Brain microvascular endothelial cell (primary cell): ENCODE measurements around the gene COX19.

Source experiments
- DNase-seq: peaks from one replicate; pipeline ENCODE4 v3.0.0-alpha.2; 2020
- H3K27ac ChIP-seq: fragments of 250-450 bp; sonication (Bioruptor Pico); 2 replicates; pipeline ENCODE4 v1.5.1; 2020; ENCODE audit warnings: mild to moderate bottlenecking, moderate library complexity
- H3K27me3 ChIP-seq: fragments of 250-450 bp; sonication (Bioruptor Pico); replicated peaks from 2 replicates; pipeline ENCODE4 v1.5.1; 2020; ENCODE audit warnings: mild to moderate bottlenecking
- H3K36me3 ChIP-seq: fragments of 250-450 bp; sonication (Bioruptor Pico); replicated peaks from 2 replicates; pipeline ENCODE4 v1.5.1; 2020; ENCODE audit warnings: mild to moderate bottlenecking
- H3K4me3 ChIP-seq: 2 replicates; pipeline ENCODE4 v1.5.1; 2011; ENCODE audit warnings: low read depth, mild to moderate bottlenecking, control low read depth, low read length, moderate library complexity
- CTCF ChIP-seq: IDR thresholded peaks from 2 replicates; pipeline ENCODE4 v1.5.1; 2011; ENCODE audit warnings: low read depth, mild to moderate bottlenecking, moderate library complexity, low read length, control low read depth, inconsistent platforms; ENCODE audit errors: missing control alignments
- in situ Hi-C: cut with HindIII; loops from 2 replicates; pipeline ENCODE4 v1.10.0; 2017; ENCODE audit warnings: low sequenced_read_pairs, low pct_ligation_motif_present

Gene COX19

DNA sequence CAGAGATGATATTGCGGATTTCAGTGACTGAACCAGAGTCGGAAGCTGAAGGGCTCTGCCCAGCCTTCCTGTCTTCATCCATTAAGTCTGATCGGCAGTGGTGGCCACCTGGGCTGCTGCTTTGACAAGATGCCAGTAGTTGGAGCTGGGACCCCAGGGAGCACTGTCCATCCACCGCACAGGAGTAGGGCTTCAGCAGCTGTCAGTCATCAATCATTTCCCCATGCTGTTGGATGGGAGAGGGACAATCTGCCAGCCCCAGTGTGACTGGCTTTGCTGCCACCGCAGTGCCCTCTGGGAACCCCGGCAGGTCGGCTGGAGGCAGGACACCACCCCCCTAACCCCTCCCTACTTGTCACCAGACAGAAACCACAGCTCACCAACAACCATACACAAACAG is 46.0 kb upstream of the COX19 start:
- TF ChIP-seq CTCF, result no peak
- Histone ChIP-seq H3K36me3 (peaks cover 8% of the 10 kb centered on the region), H3K4me3 (no peak overlapping the region), H3K27me3 (no peaks in the 10 kb centered on the region), H3K27ac (no peak overlapping the region)
- in situ Hi-C loops, result no loop called here
- no peak for DNase-seq

DNA sequence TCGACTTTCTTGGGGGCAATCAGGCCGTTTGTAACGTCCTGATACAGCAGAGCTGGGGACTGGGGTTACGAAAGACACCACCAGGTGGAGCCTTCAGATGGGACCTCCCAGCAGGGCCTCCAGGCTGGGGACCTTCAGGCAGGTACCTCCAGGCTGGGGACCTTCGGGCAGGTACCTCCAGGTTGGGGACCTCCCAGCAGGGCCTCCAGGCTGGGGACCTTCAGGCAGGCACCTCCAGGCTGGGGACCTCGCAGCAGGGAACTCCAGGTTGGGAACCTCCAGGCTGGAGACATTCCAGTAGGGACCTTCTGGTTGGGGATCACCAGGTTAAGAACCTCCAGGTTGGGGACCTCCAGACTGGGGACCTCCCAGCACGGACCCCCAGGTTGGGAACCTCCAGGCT is 45.5 kb upstream of the COX19 start:
- no peak overlapping the region for H3K27ac ChIP-seq
- no peak for DNase-seq
- TF ChIP-seq CTCF, result peak; percentile 23
- no peaks in the 10 kb centered on the region for H3K27me3 ChIP-seq
- H3K36me3 ChIP-seq, result peaks cover 8% of the 10 kb centered on the region
- in situ Hi-C loops, result no loop called here
- no peak overlapping the region for H3K4me3 ChIP-seq

DNA sequence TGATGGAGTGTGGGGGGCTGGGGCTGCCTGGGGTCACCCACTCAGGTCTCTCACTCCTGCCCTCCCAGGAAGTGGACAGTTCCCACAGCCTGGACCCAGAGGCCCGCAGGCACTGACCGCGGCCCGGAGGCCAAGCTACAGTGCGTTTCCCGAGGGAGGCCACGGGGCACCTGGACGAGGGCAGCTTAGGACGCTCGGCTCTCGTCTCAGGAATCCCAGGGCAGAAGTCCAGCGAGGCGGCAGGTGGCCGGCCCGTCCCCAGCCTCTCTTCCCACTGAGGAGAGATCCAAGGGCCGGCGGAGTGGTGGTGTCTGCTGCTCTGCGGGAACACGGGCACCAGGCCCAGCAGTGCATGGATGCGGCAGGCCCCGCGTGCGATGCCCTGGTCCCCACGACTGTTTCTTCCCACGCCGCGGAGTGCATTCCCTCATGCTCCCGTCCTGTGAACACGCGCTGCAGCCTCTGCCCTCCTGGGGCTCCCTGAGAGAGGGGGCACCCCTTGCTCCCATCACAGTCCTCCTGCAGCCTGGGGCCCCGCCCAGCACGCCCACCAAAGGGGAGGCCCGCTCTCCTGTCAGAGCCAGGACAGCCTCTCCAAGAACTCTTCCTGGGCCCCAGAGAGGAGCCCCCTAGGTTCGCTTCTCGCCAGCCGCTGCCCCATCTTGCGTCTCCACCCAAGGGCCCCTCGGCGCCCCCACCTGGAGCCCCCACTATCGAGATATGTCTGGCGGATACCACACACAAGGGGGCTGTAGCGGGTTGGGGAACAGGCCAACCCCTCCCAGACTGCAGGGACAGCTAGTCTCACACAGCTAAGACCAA is 44.7 kb upstream of the COX19 start:
- H3K27ac ChIP-seq, result no peak overlapping the region
- TF ChIP-seq CTCF, result no peak
- H3K4me3 ChIP-seq, result no peak overlapping the region
- in situ Hi-C loops, result no loop called here
- H3K36me3 ChIP-seq, result peaks cover 8% of the 10 kb centered on the region
- H3K27me3 ChIP-seq, result no peaks in the 10 kb centered on the region
- no peak for DNase-seq

GRCh38 chr7:1019255-1019785 is 44.0 kb upstream of the COX19 start:
- Histone ChIP-seq H3K27me3 (no peaks in the 10 kb centered on the region), H3K27ac (no peak overlapping the region), H3K4me3 (no peak overlapping the region), H3K36me3 (peaks cover 8% of the 10 kb centered on the region)
- no peak for TF ChIP-seq CTCF
- no peak for DNase-seq
- in situ Hi-C loops, result no loop called here

- H3K27ac ChIP-seq, result no peak overlapping the region
- H3K36me3 ChIP-seq, result peaks cover 8% of the 10 kb centered on the region
Measured at GRCh38 chr7:1018334-1018695, 43.0 kb upstream of the COX19 start.

More at GRCh38 chr7:1018334-1018695, 43.0 kb upstream of the COX19 start:
- no peak overlapping the region for H3K4me3 ChIP-seq
- no peak for TF ChIP-seq CTCF
- no peak for DNase-seq
- in situ Hi-C loops, result no loop called here
- no peaks in the 10 kb centered on the region for H3K27me3 ChIP-seq
